NOMO-1 (cell line): ENCODE data around the gene IL12RB1.

Experiments used
- DNase-seq, 2 experiments: peaks; one replicate each; lab custom pipeline; 2025; ENCODE audit not compliant: unreplicated experiment in 2 of 2; lab: John Stamatoyannopoulos, UW

Gene IL12RB1

DNA sequence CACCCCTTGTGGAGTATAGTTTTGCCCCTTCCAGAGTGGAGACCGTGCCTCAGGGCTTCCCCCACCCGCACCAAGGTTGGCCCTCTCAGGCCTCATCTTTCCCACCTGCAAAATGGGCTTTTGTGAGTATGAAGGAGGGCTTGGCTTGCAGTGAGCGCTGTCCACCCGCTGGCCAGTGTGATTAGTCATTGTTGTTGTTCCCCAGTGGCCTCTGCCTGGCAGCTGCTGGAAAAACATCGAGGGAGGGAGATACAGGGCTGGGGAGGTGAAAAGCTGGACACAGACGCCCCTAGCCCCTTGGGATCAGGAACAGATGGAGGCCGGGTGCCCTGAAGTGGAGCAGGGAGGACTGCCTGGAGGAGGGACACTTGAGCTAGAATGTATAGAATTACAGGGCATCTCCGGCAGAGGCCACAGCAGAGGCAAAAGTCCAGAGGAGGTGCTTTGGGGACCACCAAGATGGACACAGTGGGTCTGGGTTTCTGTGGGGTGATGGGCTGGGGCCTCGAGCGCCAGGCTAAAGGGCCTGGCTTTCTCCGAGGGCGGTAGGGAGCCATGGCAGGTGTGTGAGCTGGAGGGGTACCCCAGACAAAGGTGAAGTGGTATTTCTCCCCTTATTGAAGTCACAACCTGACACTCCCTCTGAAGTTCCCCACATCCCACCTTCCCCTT lies 3.9 kb upstream of the IL12RB1 start:
- DNase-seq = no peak

DNA sequence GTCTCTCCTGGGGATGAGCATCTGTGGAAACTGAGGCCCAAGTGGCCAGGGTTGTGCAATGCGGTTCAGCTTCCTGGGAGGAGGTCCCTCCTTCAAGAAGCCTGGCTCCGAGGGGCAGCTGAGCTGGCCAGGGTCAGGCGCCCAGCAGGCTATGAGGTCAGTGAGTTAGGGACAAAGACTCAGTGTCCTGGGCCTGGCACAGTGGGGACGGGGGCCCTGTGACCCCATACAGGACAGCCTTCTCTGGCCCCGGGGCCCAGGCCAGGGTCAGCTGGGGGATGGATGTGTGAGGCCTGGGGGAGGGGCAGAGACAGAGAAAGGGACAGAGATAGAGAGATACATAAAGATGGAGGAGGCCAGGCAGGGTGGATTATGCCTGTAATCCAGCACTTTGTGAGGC lies 3.0 kb upstream of the IL12RB1 start:
- DNase-seq = no peak

DNA sequence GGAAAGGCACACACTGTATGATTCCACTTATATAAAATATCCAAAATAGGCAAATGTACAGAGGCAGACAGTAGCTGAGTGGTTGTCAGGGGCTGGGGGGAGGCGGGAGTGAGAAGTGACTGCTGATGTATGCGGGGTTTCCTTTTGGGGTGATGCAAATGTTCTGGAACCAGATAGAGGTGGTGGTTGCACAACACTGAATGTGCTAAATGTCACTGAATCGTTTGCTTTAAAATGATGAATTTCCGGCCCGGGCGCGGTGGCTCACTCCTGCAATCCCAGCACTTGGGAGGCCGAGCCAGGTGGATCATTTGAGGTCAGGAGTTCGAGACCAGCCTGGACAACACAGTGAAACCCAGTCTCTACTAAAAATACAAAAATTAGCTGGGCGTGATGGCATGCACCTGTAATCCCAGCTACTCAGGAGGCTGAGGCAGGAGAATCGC lies 2.4 kb upstream of the IL12RB1 start:
- peak; percentile 86 to 90 for DNase-seq

DNA sequence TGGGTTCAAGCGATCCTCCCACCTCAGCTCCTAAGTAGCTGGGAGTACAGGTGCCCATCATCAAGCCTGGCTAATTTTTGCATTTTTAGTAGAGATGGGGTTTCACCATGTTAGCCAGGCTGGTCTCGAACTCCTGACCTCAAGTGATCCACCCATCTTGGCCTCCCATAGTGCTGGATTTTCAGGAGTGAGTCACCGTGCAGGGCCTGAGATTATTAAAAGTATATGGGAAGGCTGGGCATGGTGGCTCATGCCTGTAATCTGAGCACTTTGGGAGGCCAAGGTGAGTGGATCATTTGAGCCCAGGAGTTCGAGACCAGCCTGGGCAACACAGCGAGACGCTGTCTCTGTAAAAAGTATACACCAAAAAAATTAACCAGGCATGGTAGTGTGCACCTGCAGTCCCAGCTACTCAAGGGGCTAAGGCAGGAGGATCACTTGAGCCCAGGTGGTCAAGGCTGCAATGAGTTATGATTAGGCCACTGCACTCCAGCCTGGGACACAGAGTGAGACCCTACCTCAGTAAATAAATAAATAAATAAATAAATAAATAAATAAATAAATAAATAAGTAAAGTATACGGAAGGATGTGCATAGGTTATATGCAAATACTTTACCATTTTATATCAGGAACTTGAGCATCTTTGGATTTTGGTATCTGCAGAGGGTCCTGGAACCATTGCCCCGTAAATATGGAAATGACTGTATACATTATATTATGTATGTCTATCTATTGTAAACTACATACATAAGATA lies 854 bp downstream of the IL12RB1 start:
- DNase-seq = no peak

DNA sequence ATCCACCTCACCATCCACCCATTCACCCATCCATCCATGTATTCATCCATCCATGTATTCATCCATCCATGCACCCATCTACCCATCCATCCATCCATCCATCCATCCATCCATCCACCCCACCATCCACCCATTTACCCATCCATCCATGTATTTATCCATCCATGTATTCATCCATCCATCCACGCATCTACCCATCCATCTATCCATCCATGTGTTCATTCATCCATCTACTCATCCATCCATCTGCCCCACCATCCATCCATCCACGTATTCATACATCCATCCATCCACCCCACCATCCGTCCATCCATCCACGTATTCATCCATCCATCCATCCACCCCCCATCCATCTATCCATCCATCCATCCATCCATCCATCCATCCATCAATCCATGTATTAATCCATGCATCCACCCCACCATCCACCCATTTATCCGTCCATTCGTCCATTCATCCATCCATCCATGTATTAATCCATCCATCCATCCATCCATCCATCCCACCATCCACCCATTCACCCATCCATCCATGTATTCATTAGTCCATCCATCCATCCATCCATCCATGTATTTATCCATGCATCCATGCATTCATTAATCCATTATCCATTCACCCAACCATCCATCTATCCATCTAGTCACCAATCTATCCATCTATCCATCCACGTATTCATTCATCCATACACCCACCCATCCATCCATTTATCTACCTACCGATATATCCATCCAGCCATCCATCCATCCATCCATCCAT lies 2.6 kb downstream of the IL12RB1 start:
- DNase-seq = no peak

DNA sequence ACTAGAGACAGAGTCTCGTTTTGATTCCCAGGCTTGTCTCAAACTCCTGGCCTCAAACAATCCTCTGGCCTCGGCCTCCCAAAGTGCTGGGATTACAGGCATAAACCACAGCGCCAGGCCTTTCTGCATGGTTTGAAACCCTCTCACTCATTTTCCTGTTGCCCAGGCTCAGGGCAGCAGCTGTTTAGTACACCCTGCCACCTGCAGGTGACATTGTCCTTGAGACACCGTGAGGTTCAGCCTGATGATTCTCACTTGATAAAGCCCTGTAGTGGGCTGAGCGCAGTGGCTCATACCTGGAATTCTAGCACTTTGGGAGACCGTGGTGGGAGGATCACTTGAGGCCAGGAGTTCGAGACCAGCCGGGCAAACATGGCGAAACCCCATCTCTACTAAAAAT lies 12.5 kb downstream of the IL12RB1 start:
- no peak for DNase-seq

DNA sequence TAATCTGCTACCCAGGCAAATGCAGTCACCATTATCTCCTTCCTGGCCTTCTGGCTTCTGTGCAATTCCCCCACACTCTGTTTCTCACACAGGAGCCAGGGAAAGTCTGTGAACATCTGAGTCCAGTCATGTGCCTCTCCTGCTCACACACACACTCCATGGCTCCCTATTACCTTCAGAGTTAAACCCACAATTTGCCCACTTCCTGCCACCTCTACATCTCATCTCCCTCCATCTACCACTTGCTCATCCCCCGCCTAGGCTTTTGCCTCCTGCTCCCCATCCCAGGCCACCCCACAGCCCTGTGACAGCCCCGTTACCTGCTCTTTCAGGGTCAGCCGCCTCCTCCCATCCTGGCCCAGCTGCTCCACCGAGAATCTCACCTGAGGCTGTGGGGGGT lies 13.5 kb downstream of the IL12RB1 start:
- no peak for DNase-seq

DNA sequence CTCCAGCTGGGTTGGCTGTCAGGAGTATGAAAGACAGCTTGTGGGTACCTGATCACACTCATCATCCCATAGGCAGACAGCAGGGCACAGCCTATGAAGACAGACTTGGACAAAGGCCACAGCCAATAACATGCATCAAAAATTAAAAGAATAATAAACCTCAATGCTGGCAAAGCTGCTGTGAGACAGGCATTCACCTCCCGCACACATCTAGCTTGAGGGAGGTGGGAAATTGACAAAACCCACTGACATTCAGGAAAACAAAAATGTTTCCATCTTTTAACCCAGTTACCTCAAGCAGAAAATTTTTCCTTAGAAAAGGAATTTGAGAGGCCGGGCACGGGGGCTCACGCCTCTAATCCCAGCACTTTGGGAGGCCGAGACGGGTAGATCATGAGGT lies 14.4 kb downstream of the IL12RB1 start:
- DNase-seq = no peak

DNA sequence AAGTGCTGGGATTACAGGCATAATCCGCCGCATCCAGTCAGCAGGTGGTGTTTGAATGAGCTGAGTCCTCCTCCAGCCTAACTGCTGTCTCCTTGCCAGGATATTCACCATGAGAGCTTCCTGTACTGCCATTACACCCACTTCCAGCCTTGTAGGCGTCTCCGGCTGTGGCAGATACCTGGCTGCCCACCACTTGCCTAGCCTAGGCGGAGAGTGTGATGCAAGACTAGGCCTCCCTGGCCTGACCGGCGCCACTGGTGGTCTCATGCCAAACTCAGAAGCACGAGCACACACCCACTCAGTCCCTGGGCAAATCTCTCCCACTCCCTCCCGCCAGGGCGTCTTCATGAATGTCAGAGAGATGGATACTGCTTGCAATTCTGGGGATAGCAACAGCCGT lies 16.6 kb downstream of the IL12RB1 start:
- no peak for DNase-seq

DNA sequence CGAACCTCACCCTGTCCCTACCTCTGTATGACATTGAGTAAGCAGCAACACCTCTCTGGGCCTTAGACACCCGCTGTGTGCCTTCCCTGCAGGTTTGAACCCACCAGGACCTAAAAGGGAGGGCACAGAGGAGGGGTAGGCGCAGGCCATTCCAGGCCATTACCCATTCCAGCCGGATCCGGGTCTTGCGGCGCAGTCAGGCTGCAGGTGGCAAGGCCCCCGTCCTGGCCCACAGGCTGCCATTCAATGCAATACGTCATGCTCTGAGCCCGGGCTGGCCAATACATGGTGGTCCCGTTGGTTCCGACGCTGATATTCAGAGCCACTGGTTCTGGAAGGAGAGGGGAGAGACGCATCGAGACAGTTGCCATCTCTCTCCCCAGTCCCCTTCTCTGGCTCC lies 17.4 kb downstream of the IL12RB1 start:
- no peak for DNase-seq

DNA sequence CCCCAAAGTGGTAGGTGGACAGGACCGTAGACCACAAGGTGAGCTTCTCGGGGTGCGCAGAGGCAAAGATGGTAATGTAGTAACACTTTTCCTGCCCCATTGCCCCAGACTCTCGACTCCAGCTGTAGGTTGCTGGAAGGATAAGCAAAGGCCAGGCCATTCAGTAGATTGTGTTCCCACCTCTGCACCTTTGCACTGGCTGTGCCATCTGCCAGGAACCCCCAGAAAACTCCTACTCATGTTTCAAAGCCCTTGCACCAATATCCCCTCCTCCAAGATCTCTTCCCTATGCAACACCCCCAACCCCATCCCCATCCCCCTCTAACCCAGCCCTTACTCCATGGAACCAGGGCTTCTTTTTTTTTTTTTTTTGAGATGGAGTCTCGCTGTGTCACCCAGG lies 18.3 kb downstream of the IL12RB1 start:
- DNase-seq = no peak

DNA sequence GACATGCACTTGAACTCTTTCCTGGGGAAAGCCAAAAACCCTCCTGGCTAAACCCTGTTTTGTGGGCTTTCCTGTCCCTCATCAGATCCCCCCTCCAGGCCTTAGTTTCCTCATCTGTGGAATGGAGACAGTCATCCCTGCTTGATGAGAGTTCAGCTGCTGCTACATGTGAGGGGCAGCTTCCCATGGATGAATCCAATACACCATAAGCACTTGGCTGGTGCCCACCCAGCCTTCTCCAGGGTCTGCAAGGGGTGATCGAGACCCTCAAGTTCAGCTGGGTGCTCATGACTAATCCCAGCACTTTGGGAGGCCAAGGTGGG lies 21.6 kb downstream of the IL12RB1 start:
- no peak for DNase-seq

DNA sequence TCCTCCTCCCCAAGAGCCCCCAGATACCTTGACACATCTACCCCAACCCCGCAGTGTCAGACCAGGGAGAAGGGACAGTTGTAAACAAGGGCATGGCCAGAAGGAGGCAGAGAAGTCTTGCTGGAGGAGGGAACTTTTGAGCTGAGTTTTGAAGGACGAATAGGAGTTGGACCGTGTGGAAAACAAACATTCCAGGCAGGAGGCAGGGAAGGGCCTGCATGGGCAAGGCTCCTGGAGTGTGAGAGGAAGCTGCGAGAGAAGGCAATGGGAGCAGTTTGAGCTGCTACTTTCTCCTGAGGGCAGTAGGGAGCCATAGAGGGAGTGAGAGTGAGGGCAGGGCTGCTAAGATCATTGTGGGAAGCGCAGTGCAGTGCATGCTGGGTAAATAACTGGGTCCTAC lies 23.3 kb downstream of the IL12RB1 start:
- DNase-seq = no peak

DNA sequence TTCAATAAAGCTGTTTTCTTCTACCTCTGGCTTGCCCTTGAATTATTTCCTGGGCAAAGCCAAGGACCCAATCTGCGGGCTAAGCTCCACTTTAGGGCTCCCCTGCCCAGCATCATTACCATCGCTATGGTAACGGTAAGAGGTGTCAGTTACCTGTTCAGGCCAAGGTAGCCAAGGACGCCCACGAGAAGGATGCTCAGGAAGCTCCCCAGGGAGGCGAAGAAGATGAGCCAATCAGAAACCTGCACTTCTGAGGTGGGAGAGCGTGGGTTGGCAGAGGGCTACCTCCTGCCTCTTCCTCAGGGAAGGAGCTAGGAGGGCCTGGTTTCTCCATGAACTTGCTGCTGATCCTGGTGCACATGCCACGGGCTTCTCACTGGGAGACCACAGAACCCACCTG lies 24.7 kb downstream of the IL12RB1 start:
- DNase-seq = no peak

DNA sequence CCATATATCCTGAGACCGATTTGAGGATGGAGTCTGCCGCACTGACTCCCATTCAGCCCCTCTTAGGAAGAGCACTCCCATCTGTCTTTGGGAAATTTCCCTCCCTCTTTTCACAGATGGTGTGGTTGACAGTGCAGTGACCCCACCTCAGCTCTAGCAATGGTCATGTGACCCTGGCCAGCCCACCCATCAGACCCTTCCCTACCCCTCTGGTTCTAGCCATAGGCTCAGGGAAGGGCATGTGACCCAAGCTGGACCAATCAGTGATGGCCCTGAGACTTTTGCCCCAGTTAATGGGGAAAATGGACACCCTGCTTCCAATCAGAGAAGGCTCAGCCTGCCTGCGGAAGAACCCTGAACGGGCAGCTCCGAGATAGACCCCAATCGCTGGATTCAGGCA lies 26.3 kb downstream of the IL12RB1 start:
- no peak for DNase-seq

DNA sequence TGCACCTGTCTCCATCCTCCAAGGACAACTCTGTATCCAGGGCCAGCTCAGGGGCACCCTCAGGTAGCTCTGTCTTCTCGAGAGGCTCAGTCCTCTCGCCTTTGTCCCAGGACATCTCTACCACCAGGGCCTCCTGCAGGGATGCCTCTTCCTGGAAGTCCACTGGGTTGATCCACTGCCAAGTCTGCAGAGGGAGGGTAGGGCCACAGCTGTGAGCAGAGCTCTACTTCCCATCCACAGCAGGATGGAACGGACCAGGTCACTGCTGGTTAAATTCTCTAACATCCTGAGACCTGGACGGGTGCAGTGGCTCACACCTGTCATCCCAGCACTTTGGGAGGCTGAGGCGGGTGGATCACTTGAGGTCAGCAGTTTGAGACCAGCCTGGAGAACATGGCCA lies 26.8 kb downstream of the IL12RB1 start:
- DNase-seq = no peak

DNA sequence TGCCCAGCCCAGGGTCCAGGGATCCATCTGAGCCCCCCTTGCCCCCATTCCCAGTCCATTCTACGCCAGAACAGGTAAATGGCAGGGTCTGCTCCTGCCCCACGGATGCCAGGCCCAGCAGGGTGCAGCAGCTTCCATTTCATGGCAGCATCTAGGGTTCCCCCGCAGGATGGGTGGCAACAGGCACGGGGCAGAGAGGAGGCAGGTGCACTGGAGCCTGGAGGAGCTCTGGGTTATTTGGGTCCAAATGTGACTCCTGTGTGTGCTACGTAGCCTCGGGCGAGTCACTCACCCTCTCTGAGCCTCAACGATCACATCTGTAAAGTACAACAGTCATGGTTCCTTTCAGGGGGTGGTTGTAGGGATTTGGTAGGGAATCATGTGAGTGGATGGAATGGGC lies 27.4 kb downstream of the IL12RB1 start:
- DNase-seq = no peak

DNA sequence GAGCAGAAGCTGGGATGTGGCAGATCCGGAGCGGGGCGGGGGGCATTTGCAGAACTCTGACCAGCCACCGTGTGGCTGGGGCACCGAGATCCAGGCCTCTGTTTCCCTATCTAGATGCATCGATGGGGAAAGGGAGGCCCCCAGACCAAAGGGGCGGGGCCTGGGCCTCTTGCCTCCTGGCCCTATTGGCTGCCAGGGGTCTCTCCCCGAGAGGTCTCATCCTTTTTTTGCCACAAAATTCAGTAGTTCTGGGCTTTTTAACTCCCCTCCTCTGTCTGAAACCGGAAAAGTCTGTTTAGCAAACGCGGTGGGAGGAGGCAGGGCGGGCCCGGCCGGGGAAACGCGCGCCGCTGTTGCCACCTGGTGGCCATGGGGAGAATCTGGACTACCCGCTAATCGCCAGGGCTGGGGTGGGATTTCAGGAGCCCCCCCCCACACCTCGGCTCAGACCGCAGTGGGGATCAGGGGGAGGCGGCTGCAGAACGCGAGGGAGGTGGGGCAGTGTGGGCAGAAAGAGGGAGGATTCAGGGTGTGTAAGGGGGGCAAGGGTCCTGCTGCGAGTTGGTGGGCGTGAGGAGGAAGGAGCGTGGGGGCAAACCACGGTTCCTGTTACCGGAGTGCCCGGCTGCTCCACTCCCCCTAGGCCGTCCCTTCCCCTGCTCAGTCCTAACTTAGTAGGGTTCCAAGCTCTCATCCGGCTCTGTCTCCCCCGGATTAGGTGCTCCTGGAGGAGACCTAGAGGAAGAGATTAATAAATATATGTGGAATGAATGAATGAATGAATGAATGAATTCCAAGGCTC lies 28.3 kb downstream of the IL12RB1 start:
- DNase-seq = peak; percentile 78 to 89

DNA sequence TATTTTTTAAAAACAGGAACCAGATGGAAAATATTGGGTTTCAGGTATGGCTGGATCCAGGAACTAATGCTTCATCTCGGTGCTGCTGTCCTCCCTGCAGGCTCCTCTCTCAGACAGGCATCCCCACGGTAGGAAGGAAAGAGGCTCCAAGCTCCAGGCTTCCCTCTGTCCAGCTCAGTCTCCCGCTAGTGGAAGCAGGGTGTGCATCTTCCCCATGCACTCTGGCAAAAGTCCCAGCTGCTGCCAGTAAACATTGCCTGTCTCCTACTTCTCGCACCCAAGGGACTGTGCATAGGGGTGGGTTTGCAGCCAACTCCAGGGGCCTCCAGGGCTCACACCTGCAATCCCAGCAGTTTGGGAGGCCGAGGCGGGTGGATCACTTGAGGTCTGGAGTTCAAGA lies 29.2 kb downstream of the IL12RB1 start:
- DNase-seq = peak in 1 of 2 experiments; percentile 27

DNA sequence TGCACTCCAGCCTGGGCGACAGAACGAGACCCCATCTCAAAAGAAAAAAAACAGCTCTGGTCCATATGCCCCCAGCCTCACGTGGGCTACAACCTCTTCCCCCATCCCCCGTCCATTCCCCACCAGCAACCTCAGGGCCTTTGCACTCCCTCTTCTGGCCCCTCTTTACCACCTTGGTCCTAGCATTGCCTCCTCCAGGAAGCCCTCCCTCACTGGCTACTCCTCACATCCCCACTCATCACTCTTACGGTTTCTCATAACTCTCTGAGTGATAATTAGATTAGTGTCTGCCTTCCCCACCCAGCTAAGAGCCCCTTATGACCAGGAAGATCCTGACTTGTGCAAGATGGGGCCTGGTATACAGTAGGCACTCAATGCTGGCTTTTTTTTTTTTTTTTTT lies 30.8 kb downstream of the IL12RB1 start:
- DNase-seq = no peak

DNA sequence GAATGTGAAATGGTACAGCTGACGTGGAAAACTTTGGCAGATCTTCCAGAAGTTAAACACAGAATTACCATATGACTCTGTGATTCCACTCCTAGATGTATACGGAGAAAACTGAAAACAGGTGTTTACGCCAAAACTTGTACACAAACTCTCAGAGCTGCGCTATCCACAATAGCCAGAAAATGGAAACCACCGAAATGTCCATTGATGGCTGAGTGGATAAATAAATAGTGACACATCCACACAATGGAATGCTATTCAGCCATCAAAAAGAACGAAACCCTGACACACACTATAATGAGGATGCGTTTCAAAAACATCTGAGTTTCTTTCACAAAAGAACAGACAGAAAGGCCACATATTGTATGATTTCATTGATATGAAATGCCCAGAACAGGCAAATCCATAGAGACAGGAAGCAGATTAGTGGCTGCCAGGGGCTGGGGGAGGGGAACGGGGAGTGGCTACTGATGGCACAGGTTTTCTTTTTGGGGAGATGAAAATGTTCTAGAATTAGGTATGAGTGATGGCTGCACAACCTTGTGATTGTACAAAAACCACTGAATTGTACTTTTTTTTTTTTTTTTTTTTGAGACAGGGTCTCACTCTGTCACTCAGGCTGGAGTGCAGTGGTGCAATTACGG lies 33.0 kb downstream of the IL12RB1 start:
- no peak for DNase-seq
